ENCODE results near the gene ZNF787. TPM values are rescaled to one million over a fixed set of nuclear protein-coding genes. Genes with fewer than 3 reads are reported as not detected.

The ZNF787 gene
- polyA plus RNA-seq, 1 of the 3 experiments (the other 2 are of a cell fraction): 16.0 TPM

GRCh38 chr19:56105090-56105701, 15.9 kb downstream of the ZNF787 start:
- H3K27me3 ChIP-seq (ENCODE audit: insufficient read depth): no peaks in the 10 kb centered on the region
- peaks cover 80% of the 10 kb centered on the region for H3K79me2 ChIP-seq (ENCODE audit: insufficient read depth)
- H3K4me3 ChIP-seq (ENCODE audit: low read depth in 2 of 2, low read length in 1 of 2): no peak overlapping the region; a peak in 1 of 4 replicates
- no peaks in the 10 kb centered on the region for H3K9me3 ChIP-seq
- CTCF ChIA-PET: interaction anchor here (1.3 kb wide), 1 partner anchor 29 kb away, joined by 5 read pairs; no protein-coding TSS in a partner anchor
- H3K4me1 ChIP-seq (ENCODE audit: control insufficient read depth in 1 of 2, insufficient read depth in 2 of 2, low read depth in 1 of 2, low read length in 1 of 2): peaks cover 2 to 3% of the 10 kb centered on the region in 2 experiments; a peak in 2 of 4 replicates
- no peaks in the 10 kb centered on the region for H3F3A ChIP-seq (replicated peaks; ENCODE audit: insufficient read depth)
- peaks cover 0 to 24% of the 10 kb centered on the region in 2 experiments for H3K36me3 ChIP-seq (replicated peaks in 1 of 2; ENCODE audit: control insufficient read depth in 1 of 2, insufficient read depth in 2 of 2, low read length in 1 of 2)
- H4K20me1 ChIP-seq (ENCODE audit: insufficient read depth): peaks cover 86% of the 10 kb centered on the region
- POLR2A ChIA-PET: no interaction called here
- no peak overlapping the region for H2AFZ ChIP-seq (ENCODE audit: low read depth)
- no peak for DNase-seq
- H3K27ac ChIP-seq (ENCODE audit: low read depth in 2 of 2, low read length in 1 of 2): no peak overlapping the region
- H3K9me2 ChIP-seq: no peaks in the 10 kb centered on the region
- TF ChIP-seq CHD2 (IDR thresholded peaks at IDR 0.05; ENCODE audit: low read length, partially characterized antibody): no peak
- TF ChIP-seq, protein P1, sequence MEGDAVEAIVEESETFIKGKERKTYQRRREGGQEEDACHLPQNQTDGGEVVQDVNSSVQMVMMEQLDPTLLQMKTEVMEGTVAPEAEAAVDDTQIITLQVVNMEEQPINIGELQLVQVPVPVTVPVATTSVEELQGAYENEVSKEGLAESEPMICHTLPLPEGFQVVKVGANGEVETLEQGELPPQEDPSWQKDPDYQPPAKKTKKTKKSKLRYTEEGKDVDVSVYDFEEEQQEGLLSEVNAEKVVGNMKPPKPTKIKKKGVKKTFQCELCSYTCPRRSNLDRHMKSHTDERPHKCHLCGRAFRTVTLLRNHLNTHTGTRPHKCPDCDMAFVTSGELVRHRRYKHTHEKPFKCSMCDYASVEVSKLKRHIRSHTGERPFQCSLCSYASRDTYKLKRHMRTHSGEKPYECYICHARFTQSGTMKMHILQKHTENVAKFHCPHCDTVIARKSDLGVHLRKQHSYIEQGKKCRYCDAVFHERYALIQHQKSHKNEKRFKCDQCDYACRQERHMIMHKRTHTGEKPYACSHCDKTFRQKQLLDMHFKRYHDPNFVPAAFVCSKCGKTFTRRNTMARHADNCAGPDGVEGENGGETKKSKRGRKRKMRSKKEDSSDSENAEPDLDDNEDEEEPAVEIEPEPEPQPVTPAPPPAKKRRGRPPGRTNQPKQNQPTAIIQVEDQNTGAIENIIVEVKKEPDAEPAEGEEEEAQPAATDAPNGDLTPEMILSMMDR (IDR thresholded peaks at IDR 0.05): peak; percentile 37
- 84% methylated on average over 17 of the region's 22 CpGs for WGBS (ENCODE audit: low lambda C conversion rate)
- no peak overlapping the region for H3K9ac ChIP-seq
- no peak overlapping the region for H3K4me2 ChIP-seq

DNA sequence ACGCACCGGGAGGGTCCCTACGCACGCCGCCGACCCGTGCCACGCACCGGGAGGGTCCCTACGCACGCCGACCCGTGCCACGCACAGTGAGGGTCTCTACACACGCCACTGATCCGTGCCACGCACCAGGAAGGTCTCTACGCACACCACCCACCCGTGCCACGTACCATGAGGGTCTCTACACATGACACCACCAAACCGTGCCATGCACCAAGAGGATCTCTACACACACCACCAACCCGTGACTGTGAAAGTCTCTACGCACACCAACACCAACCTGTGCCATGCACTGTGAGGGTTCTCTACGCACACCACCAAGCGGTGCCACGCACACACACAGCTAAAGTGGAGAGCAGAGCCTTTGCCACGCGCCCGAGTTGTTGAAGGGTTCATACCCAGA, 16.7 kb downstream of the ZNF787 start:
- H3F3A ChIP-seq (replicated peaks; ENCODE audit: insufficient read depth): no peaks in the 10 kb centered on the region
- H3K4me3 ChIP-seq (ENCODE audit: low read depth in 2 of 2, low read length in 1 of 2): no peak overlapping the region
- H3K36me3 ChIP-seq (replicated peaks in 1 of 2; ENCODE audit: control insufficient read depth in 1 of 2, insufficient read depth in 2 of 2, low read length in 1 of 2): peaks cover 0 to 24% of the 10 kb centered on the region in 2 experiments
- ChIA-PET POLR2A (no interaction called here), CTCF (no interaction called here)
- H3K79me2 ChIP-seq (ENCODE audit: insufficient read depth): peaks cover 77% of the 10 kb centered on the region
- H3K9me2 ChIP-seq: no peaks in the 10 kb centered on the region
- H3K27ac ChIP-seq (ENCODE audit: low read depth in 2 of 2, low read length in 1 of 2): no peak overlapping the region
- H3K27me3 ChIP-seq (ENCODE audit: insufficient read depth): no peaks in the 10 kb centered on the region
- 95% methylated on average over 28 of the region's 29 CpGs for WGBS (ENCODE audit: low lambda C conversion rate)
- H3K4me2 ChIP-seq: no peak overlapping the region
- H4K20me1 ChIP-seq (ENCODE audit: insufficient read depth): peaks cover 81% of the 10 kb centered on the region
- H3K9ac ChIP-seq: no peak overlapping the region
- no peaks in the 10 kb centered on the region for H3K9me3 ChIP-seq
- no peak for DNase-seq
- no peak for TF ChIP-seq RXRA (IDR thresholded peaks at IDR 0.05; ENCODE audit: borderline replicate concordance, low read depth)
- no peak overlapping the region for H2AFZ ChIP-seq (ENCODE audit: low read depth)
- peaks cover 0 to 2% of the 10 kb centered on the region in 2 experiments; a peak in 1 of 4 replicates for H3K4me1 ChIP-seq (ENCODE audit: control insufficient read depth in 1 of 2, insufficient read depth in 2 of 2, low read depth in 1 of 2, low read length in 1 of 2)

- no peak overlapping the region for H2AFZ ChIP-seq (ENCODE audit: low read depth)
- H4K20me1 ChIP-seq (ENCODE audit: insufficient read depth): peaks cover 74% of the 10 kb centered on the region
- H3K4me3 ChIP-seq (ENCODE audit: low read depth in 2 of 2, low read length in 1 of 2): no peak overlapping the region
- H3K9me2 ChIP-seq: no peaks in the 10 kb centered on the region
- no peaks in the 10 kb centered on the region for H3F3A ChIP-seq (replicated peaks; ENCODE audit: insufficient read depth)
- ChIA-PET CTCF (interaction anchor here (0.8 to 1.1 kb wide), 2 partner anchors 22 to 26 kb away, joined by 3 to 4 read pairs; no protein-coding TSS in a partner anchor), POLR2A (no interaction called here)
- WGBS (ENCODE audit: low lambda C conversion rate): 100% methylated on average over 9 of the region's 20 CpGs
- H3K9ac ChIP-seq: no peak overlapping the region
- H3K79me2 ChIP-seq (ENCODE audit: insufficient read depth): peaks cover 72% of the 10 kb centered on the region
- no peaks in the 10 kb centered on the region for H3K4me1 ChIP-seq (ENCODE audit: control insufficient read depth in 1 of 2, insufficient read depth in 2 of 2, low read depth in 1 of 2, low read length in 1 of 2)
- no peak overlapping the region for H3K4me2 ChIP-seq
- H3K27me3 ChIP-seq (ENCODE audit: insufficient read depth): no peaks in the 10 kb centered on the region
- peaks cover 0 to 28% of the 10 kb centered on the region in 2 experiments for H3K36me3 ChIP-seq (replicated peaks in 1 of 2; ENCODE audit: control insufficient read depth in 1 of 2, insufficient read depth in 2 of 2, low read length in 1 of 2)
- DNase-seq: no peak
- no peaks in the 10 kb centered on the region for H3K9me3 ChIP-seq
- H3K27ac ChIP-seq (ENCODE audit: low read depth in 2 of 2, low read length in 1 of 2): no peak overlapping the region
- TF ChIP-seq SIN3A (IDR thresholded peaks at IDR 0.05; ENCODE audit: borderline replicate concordance, low read depth, low read length): no peak
- TF ChIP-seq SMC3 (IDR thresholded peaks at IDR 0.05; ENCODE audit: low read depth, low read length): no peak
- TF ChIP-seq NRF1 (IDR thresholded peaks at IDR 0.05; ENCODE audit: low read depth, low read length): no peak
- TF ChIP-seq, protein P2, sequence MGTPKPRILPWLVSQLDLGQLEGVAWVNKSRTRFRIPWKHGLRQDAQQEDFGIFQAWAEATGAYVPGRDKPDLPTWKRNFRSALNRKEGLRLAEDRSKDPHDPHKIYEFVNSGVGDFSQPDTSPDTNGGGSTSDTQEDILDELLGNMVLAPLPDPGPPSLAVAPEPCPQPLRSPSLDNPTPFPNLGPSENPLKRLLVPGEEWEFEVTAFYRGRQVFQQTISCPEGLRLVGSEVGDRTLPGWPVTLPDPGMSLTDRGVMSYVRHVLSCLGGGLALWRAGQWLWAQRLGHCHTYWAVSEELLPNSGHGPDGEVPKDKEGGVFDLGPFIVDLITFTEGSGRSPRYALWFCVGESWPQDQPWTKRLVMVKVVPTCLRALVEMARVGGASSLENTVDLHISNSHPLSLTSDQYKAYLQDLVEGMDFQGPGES (IDR thresholded peaks at IDR 0.05; ENCODE audit: low read depth, low read length): no peak
- TF ChIP-seq RAD21 (IDR thresholded peaks at IDR 0.05; ENCODE audit: low read length): no peak
- TF ChIP-seq MEF2A (IDR thresholded peaks at IDR 0.05; ENCODE audit: borderline replicate concordance, low read depth): no peak
- TF ChIP-seq, protein P3, sequence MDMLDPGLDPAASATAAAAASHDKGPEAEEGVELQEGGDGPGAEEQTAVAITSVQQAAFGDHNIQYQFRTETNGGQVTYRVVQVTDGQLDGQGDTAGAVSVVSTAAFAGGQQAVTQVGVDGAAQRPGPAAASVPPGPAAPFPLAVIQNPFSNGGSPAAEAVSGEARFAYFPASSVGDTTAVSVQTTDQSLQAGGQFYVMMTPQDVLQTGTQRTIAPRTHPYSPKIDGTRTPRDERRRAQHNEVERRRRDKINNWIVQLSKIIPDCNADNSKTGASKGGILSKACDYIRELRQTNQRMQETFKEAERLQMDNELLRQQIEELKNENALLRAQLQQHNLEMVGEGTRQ (IDR thresholded peaks at IDR 0.05; ENCODE audit: borderline replicate concordance, low read depth, low read length): no peak
- no peak for TF ChIP-seq ZBTB33 (IDR thresholded peaks at IDR 0.05; ENCODE audit: borderline replicate concordance, low read depth)
- no peak for TF ChIP-seq EP300 (IDR thresholded peaks at IDR 0.05; ENCODE audit: borderline replicate concordance in 1 of 2, low read depth in 1 of 2, low read length in 1 of 2)
- no peak for TF ChIP-seq GATA2 (CRISPR knock-in tag; IDR thresholded peaks at IDR 0.05)
Measured at GRCh38 chr19:56103027-56103614, 18.0 kb downstream of the ZNF787 start.

All from SK-N-SH (cell line).